GM18526 (cell line): Measurements from ENCODE around the gene IFIT5.

Source experiments
- POLR2A ChIP-seq: IDR thresholded peaks from 3 replicates; pipeline ENCODE4 v1.6.1; 2011; ENCODE audit not compliant: insufficient read length; ENCODE audit errors: extremely low read depth

Gene IFIT5

GRCh38 chr10:89463846-89464537 lies 49.6 kb downstream of the IFIT5 start:
- no peak for TF ChIP-seq POLR2A

GRCh38 chr10:89465196-89465595 lies 50.8 kb downstream of the IFIT5 start:
- no peak for TF ChIP-seq POLR2A

GRCh38 chr10:89466599-89467035 lies 52.2 kb downstream of the IFIT5 start:
- no peak for TF ChIP-seq POLR2A

- no peak for TF ChIP-seq POLR2A
These were observed 54.0 kb downstream of the IFIT5 start for GRCh38 chr10:89468191-89468965.

GRCh38 chr10:89469517-89469916 lies 55.1 kb downstream of the IFIT5 start:
- TF ChIP-seq POLR2A, result no peak
